ENCODE data around the gene PLAAT5.
A peak's percentile ranks its signal among the peaks of the same experiment; 100 is the strongest.

GRCh38 chr11:63478896-63479295, 12.1 kb downstream of the PLAAT5 start:
- no peak for TF ChIP-seq EP300 (IDR thresholded peaks at IDR 0.05)
- TF ChIP-seq RARB (CRISPR knock-in tag; IDR thresholded peaks at IDR 0.05) = no peak
- no peak for TF ChIP-seq POLR2A (IDR thresholded peaks at IDR 0.05; ENCODE audit: low read length)
- peak; percentile 96 for TF ChIP-seq CTCF (IDR thresholded peaks at IDR 0.05)
- no peak for TF ChIP-seq ZSCAN20 (CRISPR knock-in tag; IDR thresholded peaks at IDR 0.05)
- no peak; the same call in 1 of the 2 replicates for TF ChIP-seq MYC (IDR thresholded peaks at IDR 0.05; ENCODE audit: borderline replicate concordance, low read length)
- TF ChIP-seq KDM1A (IDR thresholded peaks at IDR 0.05; ENCODE audit: low read depth) = no peak
- TF ChIP-seq, protein P1, sequence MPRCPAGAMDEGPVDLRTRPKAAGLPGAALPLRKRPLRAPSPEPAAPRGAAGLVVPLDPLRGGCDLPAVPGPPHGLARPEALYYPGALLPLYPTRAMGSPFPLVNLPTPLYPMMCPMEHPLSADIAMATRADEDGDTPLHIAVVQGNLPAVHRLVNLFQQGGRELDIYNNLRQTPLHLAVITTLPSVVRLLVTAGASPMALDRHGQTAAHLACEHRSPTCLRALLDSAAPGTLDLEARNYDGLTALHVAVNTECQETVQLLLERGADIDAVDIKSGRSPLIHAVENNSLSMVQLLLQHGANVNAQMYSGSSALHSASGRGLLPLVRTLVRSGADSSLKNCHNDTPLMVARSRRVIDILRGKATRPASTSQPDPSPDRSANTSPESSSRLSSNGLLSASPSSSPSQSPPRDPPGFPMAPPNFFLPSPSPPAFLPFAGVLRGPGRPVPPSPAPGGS (IDR thresholded peaks at IDR 0.05) = no peak
- no peak for TF ChIP-seq BHLHE40 (IDR thresholded peaks at IDR 0.05; ENCODE audit: low read depth, low read length)

All from A549 (cell line).